Endothelial cell of umbilical vein (primary cell): ENCODE results near the gene THEM4. TPM values are rescaled to one million over a fixed set of nuclear protein-coding genes. Genes with fewer than 3 reads are reported as not detected.

Experiments
- BruUV-seq: library from RNA; stranded (reverse); fragments of 400-500 nt; replicated peaks from 2 replicates; lab custom pipeline; 2021; lab: Mats Ljungman, UMichigan
- CTCF ChIA-PET: fragments of 300-600, 350-600 bp; sonication (Branson Sonifier 250); formaldehyde crosslinking; loops from one replicate; lab custom pipeline; 2021; ENCODE audit warnings: antibody characterized with exemption, inconsistent platforms; lab: Charles Lee
- POLR2A ChIA-PET: fragments of 300-600, 350-600 bp; sonication (Branson Sonifier 250); formaldehyde crosslinking; loops from one replicate; lab custom pipeline; 2021; ENCODE audit warnings: antibody characterized with exemption, inconsistent platforms; lab: Charles Lee
- DNase-seq: peaks from one replicate; pipeline ENCODE4 v3.0.0-alpha.2; 2011; ENCODE audit warnings: low read depth, low spot score
- FAIRE-seq: peaks from 2 replicates; lab custom pipeline; 2011; peaks lifted over from hg19 to GRCh38; lab: Jason Lieb, UNC
- H2AFZ ChIP-seq: 2 replicates; pipeline ENCODE4 v1.6.0; 2012; ENCODE audit warnings: low read depth, low read length, control low read depth, inconsistent platforms
- H3K27ac ChIP-seq: 2 replicates; pipeline ENCODE4 v1.5.1; 2011; ENCODE audit warnings: low read depth, mild to moderate bottlenecking, control low read depth, low read length, moderate library complexity; ENCODE audit not compliant: insufficient read depth
- H3K27me3 ChIP-seq, 2 experiments: 2 replicates each; pipeline versions ENCODE4 v1.6.0 to v1.6.1; 2011; ENCODE audit warnings: low read length in 2 of 2, mixed read lengths in 1 of 2; ENCODE audit not compliant: control insufficient read depth in 2 of 2, insufficient read depth in 2 of 2
- H3K36me3 ChIP-seq, 2 experiments: 2 replicates in 1 of 2; 3 replicates in 1 of 2; pipeline ENCODE4 v1.5.1; 2011; ENCODE audit warnings: low read length in 2 of 2, mild to moderate bottlenecking in 1 of 2, moderate library complexity in 1 of 2; ENCODE audit not compliant: control insufficient read depth in 2 of 2, insufficient read depth in 2 of 2; ENCODE audit errors: extremely low read depth in 1 of 2
- H3K4me1 ChIP-seq: 3 replicates; pipeline ENCODE4 v1.5.1; 2011; ENCODE audit warnings: mild to moderate bottlenecking, low read length; ENCODE audit not compliant: control insufficient read depth, insufficient read depth; ENCODE audit errors: extremely low read depth
- H3K4me2 ChIP-seq: 2 replicates; pipeline ENCODE4 v1.6.1; 2011; ENCODE audit warnings: low read length, control low read depth, mixed read lengths; ENCODE audit not compliant: insufficient read depth
- H3K4me3 ChIP-seq, 3 experiments: fragments of 200-600 bp in 1 of 3; sonication (generic), shearing (Covaris generic) in 1 of 3; replicated peaks in 1 of 3; 2 replicates each; pipeline ENCODE4 v1.5.1; 2011 to 2016; ENCODE audit warnings: control low read depth in 3 of 3, low read length in 3 of 3, mild to moderate bottlenecking in 2 of 3, inconsistent platforms in 1 of 3, low read depth in 1 of 3, moderate library complexity in 1 of 3; ENCODE audit not compliant: insufficient read depth in 1 of 3
- H3K79me2 ChIP-seq: 2 replicates; pipeline ENCODE4 v1.6.0; 2012; ENCODE audit warnings: low read length, inconsistent platforms; ENCODE audit not compliant: control insufficient read depth, insufficient read depth
- H3K9ac ChIP-seq: replicated peaks from 2 replicates; pipeline ENCODE3; 2011; ENCODE audit warnings: low read length, control low read depth; ENCODE audit not compliant: insufficient read depth; ENCODE audit errors: extremely low read depth
- H3K9me1 ChIP-seq: replicated peaks from 3 replicates; pipeline ENCODE4 v1.6.0; 2011; ENCODE audit warnings: mild to moderate bottlenecking, low read length; ENCODE audit not compliant: control insufficient read depth, insufficient read depth; ENCODE audit errors: extremely low read depth
- H3K9me3 ChIP-seq: replicated peaks from 2 replicates; pipeline ENCODE4 v1.5.1; 2012; ENCODE audit warnings: low read length, inconsistent platforms; ENCODE audit not compliant: control insufficient read depth, insufficient read depth
- H4K20me1 ChIP-seq: replicated peaks from 2 replicates; pipeline ENCODE3; 2011; ENCODE audit warnings: mild to moderate bottlenecking, low read length; ENCODE audit not compliant: control insufficient read depth, insufficient read depth; ENCODE audit errors: extremely low read depth
- EZH2 ChIP-seq: IDR thresholded peaks from 2 replicates; pipeline ENCODE4 v1.6.1; 2012; ENCODE audit warnings: borderline replicate concordance, low read depth, mild to moderate bottlenecking, moderate library complexity, low read length, inconsistent platforms; ENCODE audit not compliant: severe bottlenecking
- FOS ChIP-seq: IDR thresholded peaks from 2 replicates; pipeline ENCODE4 v1.6.1; 2011; ENCODE audit warnings: mild to moderate bottlenecking, low read length, moderate library complexity, borderline replicate concordance; ENCODE audit not compliant: insufficient read depth
- GATA2 ChIP-seq: IDR thresholded peaks from 2 replicates; pipeline ENCODE4 v1.7.0; 2011; ENCODE audit warnings: low read depth, mild to moderate bottlenecking, moderate library complexity, mixed read lengths, low read length; ENCODE audit not compliant: insufficient read length, insufficient read depth
- JUN ChIP-seq: IDR thresholded peaks from 2 replicates; pipeline ENCODE4 v1.6.1; 2011; ENCODE audit warnings: borderline replicate concordance, low read depth; ENCODE audit not compliant: insufficient read length, insufficient read depth
- MYC ChIP-seq: IDR thresholded peaks from one replicate; pipeline ENCODE4 v1.6.1; 2011; ENCODE audit warnings: mild to moderate bottlenecking, low read depth, low read length
- POLR2A ChIP-seq: IDR thresholded peaks from 2 replicates; pipeline ENCODE4 v1.6.1; 2012; ENCODE audit warnings: low read depth, mild to moderate bottlenecking, control low read depth, low read length
- POLR2AphosphoS5 ChIP-seq: IDR thresholded peaks from 2 replicates; pipeline ENCODE4 v1.6.1; 2012; ENCODE audit warnings: low read depth, mild to moderate bottlenecking, control low read depth, low read length, moderate library complexity; ENCODE audit not compliant: insufficient read depth
- dilution Hi-C: fragments of 300-500 bp; cut with MboI; formaldehyde crosslinking; loops from one replicate; pipeline ENCODE4 v1.15.0; 2019; ENCODE audit warnings: low sequenced_read_pairs; ENCODE audit not compliant: extremely low pct_ligation_motif_present
- intact Hi-C: fragments of 100-400 bp; cut with micrococcal nuclease; formaldehyde crosslinking; loops from one replicate; pipeline ENCODE4 v1.10.0; 2022
- polyA plus RNA-seq, 4 experiments: library from polyadenylated mRNA; depleted of rRNA in 3 of 4; stranded (reverse) in 3 of 4; unstranded in 1 of 4; fragments of >200 nt; gene quantifications; 2 replicates each; pipeline versions ENCODE4 v1.2.1 to v1.2.3, GENCODE V29; 2011 to 2012; ENCODE audit warnings: missing spikeins in 1 of 4
- total RNA-seq: library from RNA; stranded (reverse); gene quantifications from 2 replicates; pipeline ENCODE4 v1.2.3, GENCODE V29; 2021
- TF ChIP-seq, protein P1 (sequence below): IDR thresholded peaks from 2 replicates; pipeline ENCODE4 v1.6.1; 2011; ENCODE audit not compliant: insufficient read depth, insufficient read length
- TF ChIP-seq, protein P2 (sequence below), 2 donors: IDR thresholded peaks; 1 replicate in 1 of 2; 2 replicates in 1 of 2; pipeline ENCODE4 v1.5.1; 2011; ENCODE audit warnings: low read length in 2 of 2, mild to moderate bottlenecking in 2 of 2, moderate library complexity in 2 of 2, control low read depth in 1 of 2, inconsistent platforms in 1 of 2, low read depth in 1 of 2; ENCODE audit not compliant: insufficient read depth in 1 of 2; ENCODE audit errors: extremely low read depth in 1 of 2

Gene THEM4
- total and polyA plus RNA-seq, 2 donors (not counting 3 experiments of a cell fraction or from before 2014, with no cell fraction given) = 22.3 to 24.9 TPM

DNA sequence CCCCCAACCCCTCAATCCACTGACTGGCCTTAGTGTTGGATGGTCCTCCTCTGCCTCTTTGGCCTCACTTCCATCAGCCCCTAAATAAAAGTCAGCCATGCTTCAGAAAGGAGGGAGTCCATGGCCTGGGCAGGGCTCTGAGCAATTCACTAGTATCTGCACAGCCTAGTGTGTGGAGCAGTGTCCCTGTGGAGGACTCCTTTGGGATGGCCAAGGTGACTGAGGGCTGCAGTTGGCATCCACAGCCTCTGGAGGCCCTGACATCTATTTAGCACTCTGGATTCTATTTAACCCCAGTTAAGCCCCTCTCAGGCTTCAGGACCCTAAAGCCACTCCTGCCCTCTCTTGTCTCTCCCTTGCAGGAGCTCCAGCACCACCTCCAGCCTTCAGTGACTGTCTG, 59.4 kb downstream of the THEM4 start:
- no peaks in the 10 kb centered on the region for H3K79me2 ChIP-seq
- ChIA-PET CTCF (interaction anchor here (1.5 kb wide), 1 partner anchor 39 kb away, joined by 3 read pairs; no protein-coding TSS in a partner anchor), POLR2A (no interaction called here)
- no peak overlapping the region for H3K9ac ChIP-seq
- H2AFZ ChIP-seq = no peak overlapping the region
- H4K20me1 ChIP-seq = no peaks in the 10 kb centered on the region
- no peak for DNase-seq
- no peaks in the 10 kb centered on the region for H3K36me3 ChIP-seq
- TF ChIP-seq MYC (no peak), EZH2 (no peak), FOS (no peak), POLR2AphosphoS5 (no peak), POLR2A (no peak), GATA2 (no peak), JUN (no peak)
- TF ChIP-seq, protein P1, sequence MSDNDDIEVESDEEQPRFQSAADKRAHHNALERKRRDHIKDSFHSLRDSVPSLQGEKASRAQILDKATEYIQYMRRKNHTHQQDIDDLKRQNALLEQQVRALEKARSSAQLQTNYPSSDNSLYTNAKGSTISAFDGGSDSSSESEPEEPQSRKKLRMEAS = no peak
- TF ChIP-seq, protein P2, sequence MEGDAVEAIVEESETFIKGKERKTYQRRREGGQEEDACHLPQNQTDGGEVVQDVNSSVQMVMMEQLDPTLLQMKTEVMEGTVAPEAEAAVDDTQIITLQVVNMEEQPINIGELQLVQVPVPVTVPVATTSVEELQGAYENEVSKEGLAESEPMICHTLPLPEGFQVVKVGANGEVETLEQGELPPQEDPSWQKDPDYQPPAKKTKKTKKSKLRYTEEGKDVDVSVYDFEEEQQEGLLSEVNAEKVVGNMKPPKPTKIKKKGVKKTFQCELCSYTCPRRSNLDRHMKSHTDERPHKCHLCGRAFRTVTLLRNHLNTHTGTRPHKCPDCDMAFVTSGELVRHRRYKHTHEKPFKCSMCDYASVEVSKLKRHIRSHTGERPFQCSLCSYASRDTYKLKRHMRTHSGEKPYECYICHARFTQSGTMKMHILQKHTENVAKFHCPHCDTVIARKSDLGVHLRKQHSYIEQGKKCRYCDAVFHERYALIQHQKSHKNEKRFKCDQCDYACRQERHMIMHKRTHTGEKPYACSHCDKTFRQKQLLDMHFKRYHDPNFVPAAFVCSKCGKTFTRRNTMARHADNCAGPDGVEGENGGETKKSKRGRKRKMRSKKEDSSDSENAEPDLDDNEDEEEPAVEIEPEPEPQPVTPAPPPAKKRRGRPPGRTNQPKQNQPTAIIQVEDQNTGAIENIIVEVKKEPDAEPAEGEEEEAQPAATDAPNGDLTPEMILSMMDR (IDR thresholded peaks at IDR 0.05; ENCODE audit: extremely low read depth in 1 of 2, insufficient read depth in 1 of 2, low read depth in 1 of 2, low read length in 2 of 2) = no peak
- intact Hi-C loops = loop anchor here (2.0 to 5.0 kb wide), 2 partner anchors 19 to 57 kb away; partner anchors contain the start of gene THEM4
- no peak overlapping the region for H3K27ac ChIP-seq
- no TSS peak for BruUV-seq
- FAIRE-seq = no peak
- H3K27me3 ChIP-seq = peaks cover 3 to 6% of the 10 kb centered on the region in 2 experiments
- no peaks in the 10 kb centered on the region for H3K9me1 ChIP-seq
- no peak overlapping the region for H3K4me2 ChIP-seq
- H3K9me3 ChIP-seq = no peaks in the 10 kb centered on the region
- dilution Hi-C loops = no loop called here
- H3K4me1 ChIP-seq = peaks cover 17% of the 10 kb centered on the region
- no peak overlapping the region for H3K4me3 ChIP-seq
